Measurements from ENCODE around the gene ACKR1.

Gene ACKR1

GRCh38 chr1:159206110-159206509 is 1.4 kb downstream of the ACKR1 start:
- DNase-seq (ENCODE audit: low read depth) = no peak
- TF ChIP-seq, protein P1, sequence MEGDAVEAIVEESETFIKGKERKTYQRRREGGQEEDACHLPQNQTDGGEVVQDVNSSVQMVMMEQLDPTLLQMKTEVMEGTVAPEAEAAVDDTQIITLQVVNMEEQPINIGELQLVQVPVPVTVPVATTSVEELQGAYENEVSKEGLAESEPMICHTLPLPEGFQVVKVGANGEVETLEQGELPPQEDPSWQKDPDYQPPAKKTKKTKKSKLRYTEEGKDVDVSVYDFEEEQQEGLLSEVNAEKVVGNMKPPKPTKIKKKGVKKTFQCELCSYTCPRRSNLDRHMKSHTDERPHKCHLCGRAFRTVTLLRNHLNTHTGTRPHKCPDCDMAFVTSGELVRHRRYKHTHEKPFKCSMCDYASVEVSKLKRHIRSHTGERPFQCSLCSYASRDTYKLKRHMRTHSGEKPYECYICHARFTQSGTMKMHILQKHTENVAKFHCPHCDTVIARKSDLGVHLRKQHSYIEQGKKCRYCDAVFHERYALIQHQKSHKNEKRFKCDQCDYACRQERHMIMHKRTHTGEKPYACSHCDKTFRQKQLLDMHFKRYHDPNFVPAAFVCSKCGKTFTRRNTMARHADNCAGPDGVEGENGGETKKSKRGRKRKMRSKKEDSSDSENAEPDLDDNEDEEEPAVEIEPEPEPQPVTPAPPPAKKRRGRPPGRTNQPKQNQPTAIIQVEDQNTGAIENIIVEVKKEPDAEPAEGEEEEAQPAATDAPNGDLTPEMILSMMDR (IDR thresholded peaks at IDR 0.05; ENCODE audit: control insufficient read depth, insufficient read depth, low read depth, low read length, missing control alignments) = no peak
- no peak overlapping the region for H3K4me3 ChIP-seq (ENCODE audit: control insufficient read depth, low read depth, low read length)

DNA sequence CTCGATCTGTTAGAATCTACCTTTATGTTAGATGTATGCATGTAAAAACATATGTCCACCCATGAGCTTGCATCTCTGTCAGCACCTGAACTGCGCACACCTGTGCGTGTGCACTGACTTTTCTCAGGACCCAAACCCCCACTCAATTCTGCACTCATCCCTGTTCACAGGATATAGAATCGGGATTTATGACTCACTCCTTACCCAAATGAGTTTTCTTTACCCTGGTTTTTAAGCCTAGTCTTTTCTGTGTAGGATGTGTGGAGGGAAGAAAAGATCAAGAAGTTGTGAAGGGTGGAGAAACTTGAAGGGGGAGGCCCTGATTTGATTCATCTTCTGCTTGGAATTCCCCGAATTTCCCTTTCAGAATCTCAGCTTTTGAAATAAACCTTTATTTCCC is 2.4 kb downstream of the ACKR1 start:
- H3K4me3 ChIP-seq (ENCODE audit: control insufficient read depth, low read depth, low read length) = no peak overlapping the region
- DNase-seq (ENCODE audit: low read depth) = no peak
- TF ChIP-seq, protein P1 (IDR thresholded peaks at IDR 0.05; ENCODE audit: control insufficient read depth, insufficient read depth, low read depth, low read length, missing control alignments) = no peak

- TF ChIP-seq, protein P1 (IDR thresholded peaks at IDR 0.05; ENCODE audit: control insufficient read depth, insufficient read depth, low read depth, low read length, missing control alignments) = no peak
- no peak overlapping the region for H3K4me3 ChIP-seq (ENCODE audit: control insufficient read depth, low read depth, low read length)
- DNase-seq (ENCODE audit: low read depth) = no peak
These were observed 3.1 kb downstream of the ACKR1 start for GRCh38 chr1:159207774-159208173.

GRCh38 chr1:159208175-159208825 is 3.6 kb downstream of the ACKR1 start:
- DNase-seq (ENCODE audit: low read depth) = no peak
- no peak overlapping the region for H3K4me3 ChIP-seq (ENCODE audit: control insufficient read depth, low read depth, low read length)
- TF ChIP-seq, protein P1 (IDR thresholded peaks at IDR 0.05; ENCODE audit: control insufficient read depth, insufficient read depth, low read depth, low read length, missing control alignments) = no peak

GRCh38 chr1:159209061-159209460 is 4.4 kb downstream of the ACKR1 start:
- no peak overlapping the region for H3K4me3 ChIP-seq (ENCODE audit: control insufficient read depth, low read depth, low read length)
- TF ChIP-seq, protein P1 (IDR thresholded peaks at IDR 0.05; ENCODE audit: control insufficient read depth, insufficient read depth, low read depth, low read length, missing control alignments) = no peak
- no peak for DNase-seq (ENCODE audit: low read depth)

- no peak overlapping the region for H3K4me3 ChIP-seq (ENCODE audit: control insufficient read depth, low read depth, low read length)
- no peak for DNase-seq (ENCODE audit: low read depth)
- TF ChIP-seq, protein P1 (IDR thresholded peaks at IDR 0.05; ENCODE audit: control insufficient read depth, insufficient read depth, low read depth, low read length, missing control alignments) = peak; percentile 83
These were observed 6.9 kb downstream of the ACKR1 start for GRCh38 chr1:159211331-159212136.
